Activated T-cell treated with anti-CD3 and anti-CD28 coated beads, Interleukin-2, amount 50 U/mL, for 4 hours (primary cell): ENCODE measurements around the gene OPRPN. TPM values are rescaled to one million over a fixed set of nuclear protein-coding genes. Genes with fewer than 3 reads are reported as not detected.

ENCODE experiments used
- ATAC-seq, 2 donors: fragments of 200-7000 bp; cut with Tn5 transposase; one replicate each; pipeline ENCODE4 v1.10.0; 2021
- DNase-seq: peaks from one replicate; pipeline ENCODE4 v3.0.0-alpha.2; 2020
- H3K27me3 Mint-ChIP-seq: one replicate; pipeline ENCODE4 v1.8.0; 2021; ENCODE audit warnings: low read depth, mixed read lengths
- H3K36me3 Mint-ChIP-seq: one replicate; pipeline ENCODE4 v1.8.0; 2022; ENCODE audit warnings: mixed read lengths; ENCODE audit not compliant: insufficient read depth
- H3K4me1 Mint-ChIP-seq: one replicate; pipeline ENCODE4 v1.8.0; 2021; ENCODE audit warnings: low read depth, mixed read lengths
- H3K4me3 Mint-ChIP-seq: one replicate; pipeline ENCODE4 v1.8.0; 2021; ENCODE audit warnings: mild to moderate bottlenecking, moderate library complexity, mixed read lengths
- H3K9me3 Mint-ChIP-seq: one replicate; pipeline ENCODE4 v1.8.0; 2021; ENCODE audit warnings: mixed read lengths
- total RNA-seq, 3 donors: library from RNA; stranded (reverse); gene quantifications; one replicate each; pipeline ENCODE4 v1.2.1, GENCODE V29; 2021

OPRPN gene
- total RNA-seq, 3 donors from 2014 or later = not detected

GRCh38 chr4:70425306-70425705 is 27.6 kb downstream of the OPRPN start:
- Mint-ChIP-seq H3K9me3 (no peaks in the 10 kb centered on the region), H3K4me1 (no peaks in the 10 kb centered on the region), H3K4me3 (no peak overlapping the region), H3K27me3 (peaks cover 2% of the 10 kb centered on the region), H3K36me3 (no peaks in the 10 kb centered on the region)
- ATAC-seq = no peak
- DNase-seq = no peak

- ATAC-seq (no peak), DNase-seq (no peak)
- Mint-ChIP-seq H3K36me3 (no peaks in the 10 kb centered on the region), H3K9me3 (no peaks in the 10 kb centered on the region), H3K4me3 (no peak overlapping the region), H3K4me1 (no peaks in the 10 kb centered on the region), H3K27me3 (peaks cover 2% of the 10 kb centered on the region)
Observed at GRCh38 chr4:70426789-70427188, 29.0 kb downstream of the OPRPN start.

DNA sequence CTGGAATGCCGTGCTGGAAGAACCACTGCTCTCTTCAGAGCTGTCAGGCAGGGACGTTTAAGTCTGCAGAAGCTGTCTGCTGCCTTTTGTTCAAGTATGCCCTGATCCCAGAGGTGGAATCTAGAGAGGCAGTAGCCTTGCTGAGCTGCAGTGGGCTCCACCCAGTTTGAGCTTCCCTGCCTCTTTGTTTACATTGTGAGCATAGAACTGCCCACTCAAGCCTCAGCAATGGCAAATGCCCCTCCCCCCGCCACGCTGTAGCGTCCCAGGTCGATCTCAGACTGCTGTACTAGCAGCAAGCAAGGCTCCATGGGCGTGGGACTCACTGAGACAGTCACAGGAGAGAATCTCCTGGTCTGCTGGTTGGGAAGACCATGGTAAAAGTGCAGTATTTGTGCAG is 39.5 kb downstream of the OPRPN start:
- DNase-seq = no peak
- no peaks in the 10 kb centered on the region for H3K9me3 Mint-ChIP-seq
- no peak for ATAC-seq
- H3K27me3 Mint-ChIP-seq = peaks cover 8% of the 10 kb centered on the region
- H3K4me3 Mint-ChIP-seq = no peak overlapping the region
- no peaks in the 10 kb centered on the region for H3K36me3 Mint-ChIP-seq
- H3K4me1 Mint-ChIP-seq = no peaks in the 10 kb centered on the region

DNA sequence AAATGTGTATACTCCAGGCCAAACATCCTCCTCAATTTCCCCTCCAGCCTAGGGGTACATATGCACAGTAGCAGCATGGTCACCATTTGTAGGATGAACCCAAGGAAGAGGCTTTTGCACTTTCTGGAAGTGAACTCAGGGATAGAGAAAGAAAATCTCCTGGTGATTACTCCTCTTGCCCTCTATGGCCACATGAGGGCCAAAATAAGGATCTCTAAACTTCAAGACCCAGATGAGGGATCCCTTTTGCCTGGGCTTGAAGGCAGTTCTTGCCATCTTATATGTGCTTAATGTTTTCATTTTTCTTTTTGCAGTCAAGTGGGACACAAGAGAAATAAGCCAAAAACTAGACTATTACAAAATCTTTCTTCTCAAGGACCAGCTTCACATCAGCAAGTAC is 44.7 kb downstream of the OPRPN start:
- no peaks in the 10 kb centered on the region for H3K4me1 Mint-ChIP-seq
- ATAC-seq = no peak

GRCh38 chr4:70443329-70443728 is 45.6 kb downstream of the OPRPN start:
- Mint-ChIP-seq H3K4me3 (no peak overlapping the region), H3K4me1 (no peaks in the 10 kb centered on the region), H3K27me3 (peaks cover 8% of the 10 kb centered on the region), H3K36me3 (no peaks in the 10 kb centered on the region), H3K9me3 (no peaks in the 10 kb centered on the region)
- DNase-seq (no peak), ATAC-seq (no peak)

More for the DNA sequence above, 44.7 kb downstream of the OPRPN start:
- Mint-ChIP-seq H3K9me3 (no peaks in the 10 kb centered on the region), H3K36me3 (no peaks in the 10 kb centered on the region), H3K4me3 (no peak overlapping the region), H3K27me3 (peaks cover 8% of the 10 kb centered on the region)
- DNase-seq = no peak

DNA sequence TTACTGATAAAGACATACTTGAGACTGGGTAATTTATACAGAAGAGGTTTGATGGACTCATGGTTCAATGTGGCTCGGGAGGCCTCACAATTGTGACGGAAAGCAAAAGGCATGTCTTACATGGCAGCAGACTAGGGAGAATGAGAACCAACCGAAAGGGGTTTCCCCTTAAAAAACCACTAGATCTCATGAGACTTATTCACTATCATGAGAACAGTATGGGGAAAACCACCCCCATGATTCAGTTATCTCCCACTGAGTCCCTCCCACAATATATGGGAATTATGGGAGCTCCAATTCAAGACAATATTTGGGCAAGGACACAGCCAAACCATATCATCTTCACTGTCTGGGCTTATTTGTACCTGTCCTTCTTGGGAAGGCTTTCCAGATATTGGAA is 51.5 kb downstream of the OPRPN start:
- no peak overlapping the region for H3K4me3 Mint-ChIP-seq
- H3K27me3 Mint-ChIP-seq = no peaks in the 10 kb centered on the region
- H3K36me3 Mint-ChIP-seq = no peaks in the 10 kb centered on the region
- H3K9me3 Mint-ChIP-seq = peaks cover 6% of the 10 kb centered on the region
- H3K4me1 Mint-ChIP-seq = no peaks in the 10 kb centered on the region
- no peak for DNase-seq
- ATAC-seq = no peak

DNA sequence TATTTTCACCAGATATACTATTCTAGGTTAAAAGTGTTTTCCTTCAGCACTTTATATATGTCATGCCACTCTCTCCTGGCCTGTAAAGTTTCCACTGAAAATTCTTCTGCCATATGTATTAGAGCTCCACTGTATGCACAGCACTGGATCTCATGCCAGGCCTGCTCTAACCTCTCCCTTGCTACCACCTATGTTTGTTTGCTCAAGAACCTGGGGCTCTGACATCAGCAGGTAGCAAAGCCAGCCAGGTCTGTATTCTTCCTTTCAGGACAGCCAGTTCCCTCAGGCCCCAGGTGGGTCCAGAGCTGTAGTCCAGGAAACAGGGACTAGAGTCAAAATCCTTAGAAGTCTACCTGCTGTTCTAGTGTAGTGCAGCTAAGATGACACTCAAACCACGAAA is 55.2 kb downstream of the OPRPN start:
- H3K4me1 Mint-ChIP-seq = no peaks in the 10 kb centered on the region
- no peak for ATAC-seq
- H3K9me3 Mint-ChIP-seq = peaks cover 6% of the 10 kb centered on the region
- H3K27me3 Mint-ChIP-seq = no peaks in the 10 kb centered on the region
- H3K36me3 Mint-ChIP-seq = no peaks in the 10 kb centered on the region
- no peak overlapping the region for H3K4me3 Mint-ChIP-seq
- no peak for DNase-seq

Other genes with a start within 250 kb of the OPRPN start
- gene PRR27, start 243.7 kb upstream of the OPRPN start, total RNA-seq = not detected
- gene ODAM, start 202.2 kb upstream of the OPRPN start, total RNA-seq = not detected
- not detected for gene FDCSP, start 171.8 kb upstream of the OPRPN start, total RNA-seq
- gene CSN3, start 155.3 kb upstream of the OPRPN start, total RNA-seq = not detected
- gene CABS1, start 63.0 kb upstream of the OPRPN start, total RNA-seq = not detected
- not detected for gene SMR3A, start 37.2 kb upstream of the OPRPN start, total RNA-seq
- gene SMR3B, start 14.8 kb upstream of the OPRPN start, total RNA-seq = not detected
- gene MUC7, start 74.3 kb downstream of the OPRPN start, total RNA-seq = not detected
- not detected for gene AMTN, start 120.6 kb downstream of the OPRPN start, total RNA-seq
- gene AMBN, start 194.3 kb downstream of the OPRPN start, total RNA-seq = not detected
- not detected for gene ENAM, start 230.8 kb downstream of the OPRPN start, total RNA-seq